HL-60 (cell line): ENCODE data around the gene FUT6.

Source experiments
- CTCF ChIP-seq: IDR thresholded peaks from one replicate; pipeline ENCODE4 v1.5.1; 2011; ENCODE audit warnings: low read length, control low read depth, inconsistent platforms; ENCODE audit not compliant: insufficient read depth
- POLR2AphosphoS5 ChIP-seq: IDR thresholded peaks from 2 replicates; pipeline ENCODE4 v1.6.1; 2012; ENCODE audit warnings: low read depth
- REST ChIP-seq: IDR thresholded peaks from 2 replicates; pipeline ENCODE4 v1.6.1; 2012; ENCODE audit warnings: low read depth; ENCODE audit not compliant: insufficient replicate concordance
- SPI1 ChIP-seq: IDR thresholded peaks from 2 replicates; pipeline ENCODE4 v1.6.1; 2012; ENCODE audit warnings: low read depth, mild to moderate bottlenecking, borderline replicate concordance

DNA sequence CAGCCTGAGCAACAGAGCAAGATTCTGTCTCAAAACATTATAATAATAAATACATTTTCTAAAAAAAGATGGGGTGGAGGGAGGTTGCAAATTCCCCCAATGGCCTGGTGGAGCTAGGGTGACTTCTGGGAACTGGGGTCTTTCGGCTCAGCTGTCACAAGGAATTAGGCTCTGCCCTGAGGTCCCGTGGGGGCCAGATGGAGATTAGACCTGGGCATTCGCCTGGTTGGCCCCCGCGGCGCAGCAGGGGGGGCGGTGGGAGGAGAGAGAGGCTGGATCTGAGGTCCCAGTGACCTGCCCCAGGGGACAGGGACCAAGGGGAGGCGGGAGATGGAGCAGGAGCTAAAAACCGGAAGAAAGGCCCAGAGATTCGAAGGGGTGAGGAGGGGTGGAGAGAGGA is 14.8 kb downstream of the FUT6 start:
- TF ChIP-seq REST: no peak
- no peak for TF ChIP-seq CTCF
- TF ChIP-seq SPI1: no peak
- no peak for TF ChIP-seq POLR2AphosphoS5
